Neural cell (in vitro differentiated cells): ENCODE measurements around the gene CFAP221. TPM values are rescaled to one million over a fixed set of nuclear protein-coding genes. Genes with fewer than 3 reads are reported as not detected.

Source experiments
- H2AFZ ChIP-seq: fragments of 200-600, 300-800 bp; sonication (generic), shearing (Covaris generic); 2 replicates; pipeline ENCODE4 v1.6.0; 2014; ENCODE audit warnings: low read depth, mild to moderate bottlenecking, antibody characterized with exemption, low read length, moderate library complexity
- H3F3A ChIP-seq: fragments of 200-600 bp; shearing (Covaris generic); 2 replicates; pipeline ENCODE4 v1.6.1; 2016; ENCODE audit warnings: mild to moderate bottlenecking, moderate library complexity, mixed read lengths, antibody characterized with exemption, low read length; ENCODE audit not compliant: insufficient read depth, poor library complexity, severe bottlenecking
- H3K27ac ChIP-seq: fragments of 200-600, 300-800 bp; sonication (generic), shearing (Covaris generic); 2 replicates; pipeline ENCODE4 v1.5.1; 2014; ENCODE audit warnings: mild to moderate bottlenecking, low read length, moderate library complexity
- H3K27me3 ChIP-seq: fragments of 300-800, 200-600 bp; sonication (generic), shearing (Covaris generic); 2 replicates; pipeline ENCODE4 v1.6.0; 2014; ENCODE audit warnings: mild to moderate bottlenecking, low read depth, low read length, moderate library complexity; ENCODE audit not compliant: insufficient read depth
- H3K36me3 ChIP-seq: fragments of 300-800, 200-600 bp; sonication (generic), shearing (Covaris generic); 2 replicates; pipeline ENCODE4 v1.5.1; 2014; ENCODE audit warnings: mild to moderate bottlenecking, antibody characterized with exemption, low read length, moderate library complexity; ENCODE audit not compliant: insufficient read depth
- H3K4me2 ChIP-seq: fragments of 300-800, 200-600 bp; sonication (generic), shearing (Covaris generic); 2 replicates; pipeline ENCODE4 v1.6.0; 2014; ENCODE audit warnings: mild to moderate bottlenecking, low read length
- H3K4me3 ChIP-seq: fragments of 300-800, 200-600 bp; sonication (generic), shearing (Covaris generic); 2 replicates; pipeline ENCODE4 v1.5.1; 2014; ENCODE audit warnings: mild to moderate bottlenecking, low read length, moderate library complexity
- H3K79me2 ChIP-seq: fragments of 200-600 bp; shearing (Covaris generic); replicated peaks from 2 replicates; pipeline ENCODE4 v1.6.0; 2014; ENCODE audit warnings: mild to moderate bottlenecking, low read length, moderate library complexity; ENCODE audit not compliant: insufficient read depth
- H3K9ac ChIP-seq: fragments of 300-800, 200-600 bp; sonication (generic), shearing (Covaris generic); 2 replicates; pipeline ENCODE4 v1.6.1; 2016; ENCODE audit warnings: mild to moderate bottlenecking, low read length, mixed read lengths
- H3K9me2 ChIP-seq: fragments of 200-600 bp; shearing (Covaris generic); 2 replicates; pipeline ENCODE4 v1.6.1; 2016; ENCODE audit warnings: mild to moderate bottlenecking, low read length, mixed read lengths; ENCODE audit not compliant: insufficient read depth
- H3K9me3 ChIP-seq: fragments of 200-600, 300-800 bp; sonication (generic), shearing (Covaris generic); 2 replicates; pipeline ENCODE4 v1.6.1; 2016; ENCODE audit warnings: mild to moderate bottlenecking, mixed run types, low read length, moderate library complexity, mixed read lengths
- H4K20me1 ChIP-seq: fragments of 200-600 bp; shearing (Covaris generic); 2 replicates; pipeline ENCODE4 v1.6.1; 2016; ENCODE audit warnings: mild to moderate bottlenecking, mixed run types; ENCODE audit not compliant: insufficient read depth
- EP300 ChIP-seq: fragments of 450-650 bp; conservative IDR thresholded peaks from 2 replicates; pipeline ENCODE4 v1.6.1; 2014; ENCODE audit warnings: antibody characterized with exemption, mild to moderate bottlenecking, moderate library complexity; ENCODE audit not compliant: poor library complexity, severe bottlenecking
- EZH2 ChIP-seq: fragments of 200-600, 300-800 bp; shearing (Covaris generic), sonication (generic); IDR thresholded peaks from 2 replicates; pipeline ENCODE4 v1.6.1; 2014; ENCODE audit warnings: antibody characterized with exemption, low read length, borderline replicate concordance, mild to moderate bottlenecking; ENCODE audit not compliant: insufficient read depth, poor library complexity, severe bottlenecking
- MXI1 ChIP-seq: fragments of 450-650 bp; conservative IDR thresholded peaks from 2 replicates; pipeline ENCODE4 v1.6.1; 2014; ENCODE audit warnings: antibody characterized with exemption, mild to moderate bottlenecking; ENCODE audit not compliant: poor library complexity, severe bottlenecking
- POLR2AphosphoS5 ChIP-seq: IDR thresholded peaks from 2 replicates; pipeline ENCODE4 v1.6.1; 2012
- RAD21 ChIP-seq: fragments of 450-650 bp; conservative IDR thresholded peaks from 2 replicates; pipeline ENCODE4 v1.6.1; 2014; ENCODE audit warnings: antibody characterized with exemption, mild to moderate bottlenecking, moderate library complexity
- SMC3 ChIP-seq: fragments of 450-650 bp; conservative IDR thresholded peaks from 2 replicates; pipeline ENCODE4 v1.6.1; 2014; ENCODE audit warnings: antibody characterized with exemption, mild to moderate bottlenecking, moderate library complexity; ENCODE audit not compliant: poor library complexity
- TAF1 ChIP-seq: IDR thresholded peaks from 2 replicates; pipeline ENCODE4 v1.6.1; 2012; ENCODE audit warnings: low read depth
- polyA plus RNA-seq: library from polyadenylated mRNA; depleted of rRNA; stranded (reverse); fragments of >200 nt; gene quantifications from 2 replicates; pipeline ENCODE4 v1.2.3, GENCODE V29; 2014
- TF ChIP-seq, protein P1 (sequence below): IDR thresholded peaks from 2 replicates; pipeline ENCODE4 v1.6.1; 2012; ENCODE audit warnings: borderline replicate concordance
- TF ChIP-seq, protein P2 (sequence below): fragments of 450-650 bp; IDR thresholded peaks from 2 replicates; pipeline ENCODE4 v1.5.1; 2014; ENCODE audit warnings: antibody characterized with exemption, mild to moderate bottlenecking, moderate library complexity; ENCODE audit not compliant: poor library complexity, severe bottlenecking

Gene CFAP221
- polyA plus RNA-seq, 1 donor from 2014 or later: 7.0 TPM

DNA sequence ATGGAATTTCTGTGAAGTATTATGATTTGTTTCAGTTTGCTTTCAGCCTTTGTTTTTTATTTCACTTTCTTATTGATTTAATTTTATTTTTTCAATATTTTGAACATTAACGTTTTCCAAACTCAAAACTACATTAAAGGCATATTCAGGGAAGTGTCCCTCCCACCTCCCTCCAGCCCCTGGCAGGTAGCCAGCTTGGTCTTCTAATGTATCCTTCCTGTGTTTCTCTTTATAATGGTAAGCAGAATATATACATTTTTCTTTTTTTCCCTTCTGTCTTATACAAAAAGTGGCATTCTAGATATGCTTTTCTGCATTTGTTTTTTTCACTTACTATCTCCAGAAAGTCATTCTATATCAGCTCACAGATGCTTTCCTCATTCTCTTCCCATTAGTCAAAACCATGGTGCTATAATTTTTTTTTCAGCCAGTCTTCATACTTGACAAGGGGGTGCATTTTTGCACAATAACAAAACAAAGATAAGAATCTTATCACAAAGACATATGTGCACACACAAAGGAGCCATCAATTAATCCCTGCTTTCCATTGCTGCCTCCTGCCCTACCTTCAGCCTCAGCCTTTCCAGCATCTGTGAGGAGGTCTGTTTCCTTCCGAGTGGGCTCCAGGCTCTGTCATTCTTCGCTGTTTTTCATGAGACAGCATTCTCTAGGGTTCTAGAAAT, 101.1 kb downstream of the CFAP221 start:
- Histone ChIP-seq H3K4me3 (no peak overlapping the region), H4K20me1 (no peaks in the 10 kb centered on the region)

DNA sequence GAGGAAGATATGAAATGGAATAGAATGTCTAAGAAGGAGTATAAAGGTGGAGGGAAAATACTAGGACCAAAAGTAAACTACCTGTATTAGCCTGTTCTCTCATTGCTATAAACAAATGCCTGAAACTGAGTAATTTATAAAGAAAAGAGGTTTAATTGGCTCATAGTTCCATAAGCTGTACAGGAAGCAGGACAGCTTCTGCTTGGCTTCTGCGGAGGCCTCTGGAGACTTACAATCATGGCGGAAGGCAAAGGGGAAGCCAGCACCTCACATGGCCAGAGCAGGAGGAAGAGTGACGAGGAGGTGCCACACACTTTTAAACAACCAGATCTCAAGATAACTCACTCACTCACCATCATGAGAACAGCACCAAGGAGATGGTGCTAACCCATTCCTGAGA, 101.9 kb downstream of the CFAP221 start:
- Histone ChIP-seq H3F3A (no peaks in the 10 kb centered on the region), H3K4me2 (no peak overlapping the region), H3K4me3 (no peak overlapping the region), H2AFZ (no peak overlapping the region), H4K20me1 (no peaks in the 10 kb centered on the region), H3K36me3 (no peaks in the 10 kb centered on the region), H3K27ac (no peak overlapping the region), H3K9ac (no peak overlapping the region), H3K79me2 (no peaks in the 10 kb centered on the region), H3K27me3 (no peaks in the 10 kb centered on the region), H3K9me2 (no peaks in the 10 kb centered on the region), H3K9me3 (no peaks in the 10 kb centered on the region)
- TF ChIP-seq SMC3 (no peak), MXI1 (no peak), POLR2AphosphoS5 (no peak), EP300 (no peak), TAF1 (no peak), EZH2 (no peak), RAD21 (no peak)
- TF ChIP-seq, protein P1, sequence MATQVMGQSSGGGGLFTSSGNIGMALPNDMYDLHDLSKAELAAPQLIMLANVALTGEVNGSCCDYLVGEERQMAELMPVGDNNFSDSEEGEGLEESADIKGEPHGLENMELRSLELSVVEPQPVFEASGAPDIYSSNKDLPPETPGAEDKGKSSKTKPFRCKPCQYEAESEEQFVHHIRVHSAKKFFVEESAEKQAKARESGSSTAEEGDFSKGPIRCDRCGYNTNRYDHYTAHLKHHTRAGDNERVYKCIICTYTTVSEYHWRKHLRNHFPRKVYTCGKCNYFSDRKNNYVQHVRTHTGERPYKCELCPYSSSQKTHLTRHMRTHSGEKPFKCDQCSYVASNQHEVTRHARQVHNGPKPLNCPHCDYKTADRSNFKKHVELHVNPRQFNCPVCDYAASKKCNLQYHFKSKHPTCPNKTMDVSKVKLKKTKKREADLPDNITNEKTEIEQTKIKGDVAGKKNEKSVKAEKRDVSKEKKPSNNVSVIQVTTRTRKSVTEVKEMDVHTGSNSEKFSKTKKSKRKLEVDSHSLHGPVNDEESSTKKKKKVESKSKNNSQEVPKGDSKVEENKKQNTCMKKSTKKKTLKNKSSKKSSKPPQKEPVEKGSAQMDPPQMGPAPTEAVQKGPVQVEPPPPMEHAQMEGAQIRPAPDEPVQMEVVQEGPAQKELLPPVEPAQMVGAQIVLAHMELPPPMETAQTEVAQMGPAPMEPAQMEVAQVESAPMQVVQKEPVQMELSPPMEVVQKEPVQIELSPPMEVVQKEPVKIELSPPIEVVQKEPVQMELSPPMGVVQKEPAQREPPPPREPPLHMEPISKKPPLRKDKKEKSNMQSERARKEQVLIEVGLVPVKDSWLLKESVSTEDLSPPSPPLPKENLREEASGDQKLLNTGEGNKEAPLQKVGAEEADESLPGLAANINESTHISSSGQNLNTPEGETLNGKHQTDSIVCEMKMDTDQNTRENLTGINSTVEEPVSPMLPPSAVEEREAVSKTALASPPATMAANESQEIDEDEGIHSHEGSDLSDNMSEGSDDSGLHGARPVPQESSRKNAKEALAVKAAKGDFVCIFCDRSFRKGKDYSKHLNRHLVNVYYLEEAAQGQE: no peak
- TF ChIP-seq, protein P2, sequence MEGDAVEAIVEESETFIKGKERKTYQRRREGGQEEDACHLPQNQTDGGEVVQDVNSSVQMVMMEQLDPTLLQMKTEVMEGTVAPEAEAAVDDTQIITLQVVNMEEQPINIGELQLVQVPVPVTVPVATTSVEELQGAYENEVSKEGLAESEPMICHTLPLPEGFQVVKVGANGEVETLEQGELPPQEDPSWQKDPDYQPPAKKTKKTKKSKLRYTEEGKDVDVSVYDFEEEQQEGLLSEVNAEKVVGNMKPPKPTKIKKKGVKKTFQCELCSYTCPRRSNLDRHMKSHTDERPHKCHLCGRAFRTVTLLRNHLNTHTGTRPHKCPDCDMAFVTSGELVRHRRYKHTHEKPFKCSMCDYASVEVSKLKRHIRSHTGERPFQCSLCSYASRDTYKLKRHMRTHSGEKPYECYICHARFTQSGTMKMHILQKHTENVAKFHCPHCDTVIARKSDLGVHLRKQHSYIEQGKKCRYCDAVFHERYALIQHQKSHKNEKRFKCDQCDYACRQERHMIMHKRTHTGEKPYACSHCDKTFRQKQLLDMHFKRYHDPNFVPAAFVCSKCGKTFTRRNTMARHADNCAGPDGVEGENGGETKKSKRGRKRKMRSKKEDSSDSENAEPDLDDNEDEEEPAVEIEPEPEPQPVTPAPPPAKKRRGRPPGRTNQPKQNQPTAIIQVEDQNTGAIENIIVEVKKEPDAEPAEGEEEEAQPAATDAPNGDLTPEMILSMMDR: no peak

More for the DNA sequence above, 101.1 kb downstream of the CFAP221 start:
- H3K27ac ChIP-seq: no peak overlapping the region
- no peaks in the 10 kb centered on the region for H3K9me3 ChIP-seq
- H3K79me2 ChIP-seq: no peaks in the 10 kb centered on the region
- no peaks in the 10 kb centered on the region for H3K36me3 ChIP-seq
- H3K9me2 ChIP-seq: no peaks in the 10 kb centered on the region
- no peak overlapping the region for H3K9ac ChIP-seq
- no peak overlapping the region for H2AFZ ChIP-seq
- TF ChIP-seq, protein P2: no peak
- TF ChIP-seq RAD21 (no peak), MXI1 (no peak), POLR2AphosphoS5 (no peak), EP300 (no peak), EZH2 (no peak), TAF1 (no peak)
- TF ChIP-seq, protein P1: no peak
- no peaks in the 10 kb centered on the region for H3F3A ChIP-seq
- H3K4me2 ChIP-seq: no peak overlapping the region
- no peaks in the 10 kb centered on the region for H3K27me3 ChIP-seq
